ENCODE measurements around the gene TENT5C.
A peak's percentile ranks its signal among the peaks of the same experiment; 100 is the strongest.

The TENT5C gene

GRCh38 chr1:117656202-117656641 lies 50.4 kb downstream of the TENT5C start:
- peak; percentile 40 to 62 for DNase-seq (ENCODE audit: low read depth in 2 of 2)

- DNase-seq (ENCODE audit: low read depth in 2 of 2), result no peak
Observed at GRCh38 chr1:117657031-117657430, 51.2 kb downstream of the TENT5C start.

- DNase-seq (ENCODE audit: low read depth in 2 of 2), result no peak
Observed at GRCh38 chr1:117657949-117658660, 52.3 kb downstream of the TENT5C start.

- no peak for DNase-seq (ENCODE audit: low read depth in 2 of 2)
Observed at GRCh38 chr1:117658676-117659075, 52.8 kb downstream of the TENT5C start.

GRCh38 chr1:117659550-117660270 lies 53.9 kb downstream of the TENT5C start:
- DNase-seq (ENCODE audit: low read depth in 2 of 2), result no peak

GRCh38 chr1:117660271-117660965 lies 54.6 kb downstream of the TENT5C start:
- no peak for DNase-seq (ENCODE audit: low read depth in 2 of 2)

GRCh38 chr1:117661027-117661426 lies 55.2 kb downstream of the TENT5C start:
- no peak for DNase-seq (ENCODE audit: low read depth in 2 of 2)

GRCh38 chr1:117662667-117663066 lies 56.8 kb downstream of the TENT5C start:
- no peak for DNase-seq (ENCODE audit: low read depth in 2 of 2)

GRCh38 chr1:117663156-117663902 lies 57.5 kb downstream of the TENT5C start:
- DNase-seq (ENCODE audit: low read depth in 2 of 2), result no peak

- peak in 1 of 2 donors; percentile 49 for DNase-seq (ENCODE audit: low read depth in 2 of 2)
Observed at GRCh38 chr1:117664314-117664713, 58.5 kb downstream of the TENT5C start.

GRCh38 chr1:117665556-117666270 lies 59.9 kb downstream of the TENT5C start:
- no peak for DNase-seq (ENCODE audit: low read depth in 2 of 2)

- DNase-seq (ENCODE audit: low read depth in 2 of 2), result no peak
Observed at GRCh38 chr1:117669572-117669971, 63.7 kb downstream of the TENT5C start.

GRCh38 chr1:117670976-117671780 lies 65.3 kb downstream of the TENT5C start:
- DNase-seq (ENCODE audit: low read depth in 2 of 2), result no peak

- DNase-seq (ENCODE audit: low read depth in 2 of 2), result no peak
Observed at GRCh38 chr1:117671781-117672501, 66.1 kb downstream of the TENT5C start.

- no peak for DNase-seq (ENCODE audit: low read depth in 2 of 2)
Observed at GRCh38 chr1:117672756-117673155, 66.9 kb downstream of the TENT5C start.

- no peak for DNase-seq (ENCODE audit: low read depth in 2 of 2)
Observed at GRCh38 chr1:117673405-117673804, 67.6 kb downstream of the TENT5C start.

GRCh38 chr1:117674521-117675400 lies 68.9 kb downstream of the TENT5C start:
- DNase-seq (ENCODE audit: low read depth in 2 of 2), result peak in 1 of 2 donors; percentile 38

GRCh38 chr1:117675907-117676430 lies 70.1 kb downstream of the TENT5C start:
- DNase-seq (ENCODE audit: low read depth in 2 of 2), result no peak

All from stimulated activated CD4-positive, alpha-beta T cell treated with anti-CD3 and anti-CD28 coated beads, Interleukin-1b, Interleukin-23, amount 100 ng/mL, for 4 hours (primary cell).